HG02852 (cell line): ENCODE measurements around the gene ZNF195.
A peak's percentile ranks its signal among the peaks of the same experiment; 100 is the strongest.
"Not testable (repeated sequence)": the region's sequence is repeated elsewhere in the genome, so short reads cannot be mapped to it uniquely, and the experiment has no call there.

Experiments used
- ATAC-seq: cut with Tn5 transposase; IDR thresholded peaks from one replicate; pipeline ENCODE4 v1.9.1; 2021; ENCODE audit warnings: mild to moderate bottlenecking, moderate library complexity; ENCODE audit not compliant: unreplicated experiment

The ZNF195 gene

DNA sequence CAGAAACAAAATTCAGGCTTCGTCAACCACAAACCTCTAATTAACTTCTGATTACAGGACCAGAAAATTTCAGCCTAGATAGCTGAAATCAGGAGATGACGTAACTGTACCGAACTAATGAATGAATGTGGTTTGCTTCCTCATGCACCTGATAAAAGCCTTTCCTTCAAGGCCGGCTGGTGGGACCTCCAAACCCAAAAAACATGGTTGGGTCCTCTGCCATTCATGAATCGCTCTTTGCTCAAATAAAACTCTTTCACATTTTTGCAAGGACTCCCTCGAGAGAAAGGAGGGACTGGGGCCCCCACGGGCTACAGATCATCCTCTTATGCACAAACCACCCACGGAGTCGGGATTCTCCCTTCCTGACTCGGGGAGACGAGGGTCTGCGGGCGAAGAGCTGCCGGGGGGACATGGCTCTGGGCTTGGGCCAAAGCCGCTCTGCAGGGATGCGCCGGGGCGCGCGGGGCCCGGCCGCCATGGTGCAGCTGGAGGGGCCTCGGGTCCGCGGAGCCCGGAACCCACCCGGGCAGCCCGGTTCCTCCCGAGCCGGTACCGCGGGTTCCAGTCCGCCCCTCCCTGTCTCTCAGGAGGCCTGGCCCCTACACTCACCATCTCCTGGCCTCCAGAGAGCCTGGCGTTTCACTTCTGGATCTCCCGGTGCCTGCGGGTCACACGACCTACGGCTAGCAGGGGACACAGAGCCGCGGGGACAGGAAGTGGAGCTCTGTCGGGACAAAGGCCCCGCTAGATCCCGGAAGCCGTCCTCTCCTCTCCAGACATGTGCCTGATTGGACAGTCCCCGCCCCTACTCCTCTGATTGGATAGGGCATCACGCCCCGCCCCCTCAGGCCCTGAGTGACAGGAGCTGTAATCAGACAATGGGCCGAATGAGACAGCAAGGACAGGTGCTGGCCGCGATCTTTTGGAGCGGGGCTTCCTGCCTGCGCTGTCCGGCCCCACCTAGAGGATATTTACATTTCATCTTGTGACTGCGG lies at the start of gene ZNF195:
Gene ZNF195 (minus strand): TSS at position 721 of the 998 bp plus-strand sequence. CDS start 106 bp downstream, at position 615.
- ATAC-seq = peak; percentile 100

GRCh38 chr11:3428076-3428475 lies 49.1 kb upstream of the ZNF195 start:
- ATAC-seq = not testable (repeated sequence)

DNA sequence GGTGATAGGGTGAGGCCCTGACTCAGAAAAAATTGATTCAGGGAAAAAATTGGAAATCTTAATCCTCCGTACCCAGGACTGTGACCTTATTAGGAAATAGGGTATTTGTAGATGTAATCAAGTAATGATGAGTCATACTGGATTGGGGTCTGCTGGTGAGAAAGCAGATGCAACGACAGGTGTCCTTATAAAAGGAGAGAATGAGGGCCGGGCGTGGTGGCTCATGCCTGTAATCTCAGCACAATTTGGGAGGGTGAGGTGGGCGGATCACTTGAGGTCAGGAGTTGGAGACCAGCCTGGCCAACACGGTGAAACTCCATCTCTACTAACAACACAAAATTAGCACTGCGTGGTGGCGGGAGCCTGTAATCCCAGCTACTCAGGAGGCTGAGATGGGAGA lies 47.6 kb upstream of the ZNF195 start:
- not testable (repeated sequence) for ATAC-seq

DNA sequence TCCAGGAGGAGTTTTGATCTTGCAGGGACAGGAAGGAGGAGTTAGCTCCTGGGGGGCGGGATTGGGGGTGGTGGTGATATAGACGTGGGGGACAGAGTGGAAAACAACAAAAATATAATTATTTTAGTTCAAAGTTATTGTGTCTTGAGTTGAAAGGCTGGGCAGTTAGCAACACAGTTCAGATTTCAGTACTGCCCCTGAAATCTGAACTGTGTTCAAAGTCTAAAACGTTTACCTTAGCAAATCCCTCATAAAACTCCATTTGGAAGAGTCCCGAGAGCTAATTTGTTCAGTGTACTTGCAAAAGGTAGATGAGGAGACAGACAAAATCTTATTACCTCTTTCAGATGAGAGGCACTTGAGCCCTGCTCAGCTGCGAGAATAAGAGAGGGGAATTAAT lies 45.0 kb upstream of the ZNF195 start:
- ATAC-seq = not testable (repeated sequence)

GRCh38 chr11:3423138-3423731 lies 44.3 kb upstream of the ZNF195 start:
- ATAC-seq = not testable (repeated sequence)

- ATAC-seq = peak; percentile 93
These were observed 43.6 kb upstream of the ZNF195 start for GRCh38 chr11:3422380-3423137.

DNA sequence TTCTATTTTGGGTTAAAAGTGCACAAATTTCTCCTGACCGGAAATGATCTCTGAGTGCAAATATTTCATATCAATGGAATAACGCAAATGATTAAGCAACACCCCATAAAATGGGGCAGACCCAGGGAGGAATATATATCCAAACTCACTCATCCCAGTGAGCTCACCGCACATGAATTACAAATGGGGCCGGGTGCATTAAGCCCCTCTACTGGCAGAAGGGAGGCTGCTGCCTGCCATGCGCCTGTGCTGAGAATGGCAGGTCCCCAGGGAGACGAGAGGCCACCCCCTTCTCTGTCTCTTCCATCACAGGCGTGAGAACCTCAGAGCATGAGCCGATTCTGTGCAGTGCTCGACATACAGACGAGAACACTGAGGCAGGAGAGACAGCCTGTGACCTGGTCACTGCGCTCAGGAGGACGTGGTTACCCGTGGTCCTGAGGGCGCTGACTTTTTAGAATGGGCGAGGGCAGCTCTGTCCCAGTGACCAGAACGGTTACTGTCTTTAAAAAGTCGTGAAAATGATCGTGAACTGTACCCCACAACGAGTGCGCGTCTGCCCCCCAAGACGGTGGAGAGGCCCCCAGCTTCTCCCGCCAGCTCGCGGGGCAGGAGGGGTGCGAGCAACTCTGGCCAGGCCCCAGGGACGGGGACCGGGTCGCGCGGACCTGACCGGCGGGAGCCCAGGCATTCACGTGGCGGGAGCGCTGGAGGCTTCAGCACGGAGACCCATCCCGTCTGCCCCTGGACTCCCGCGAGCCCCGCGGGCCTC lies 42.8 kb upstream of the ZNF195 start:
- not testable (repeated sequence) for ATAC-seq

- not testable (repeated sequence) for ATAC-seq
These were observed 41.5 kb upstream of the ZNF195 start for GRCh38 chr11:3420281-3421042.

GRCh38 chr11:3419496-3419895 lies 40.5 kb upstream of the ZNF195 start:
- not testable (repeated sequence) for ATAC-seq

DNA sequence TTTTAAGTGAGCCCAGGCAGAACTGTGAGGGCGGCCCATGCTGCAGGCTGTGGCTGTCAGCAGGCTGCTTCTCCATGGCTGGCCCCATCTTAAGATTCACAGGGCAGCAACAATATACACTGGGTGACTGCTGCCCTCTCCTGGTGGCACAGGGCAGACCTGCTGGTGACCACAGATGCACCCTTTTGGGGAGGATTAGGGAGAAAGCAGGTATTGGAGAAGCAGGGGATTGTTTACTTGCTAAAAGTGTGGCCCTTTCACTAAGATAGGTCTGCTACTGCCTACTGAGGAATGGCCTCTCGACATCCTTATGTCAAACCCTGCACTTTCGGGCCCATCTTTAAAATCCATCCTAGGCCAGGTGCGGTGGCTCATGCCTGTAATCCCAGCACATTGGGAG lies 38.1 kb upstream of the ZNF195 start:
- ATAC-seq = not testable (repeated sequence)

GRCh38 chr11:3415301-3415700 lies 36.4 kb upstream of the ZNF195 start:
- not testable (repeated sequence) for ATAC-seq

GRCh38 chr11:3413666-3414065 lies 34.7 kb upstream of the ZNF195 start:
- ATAC-seq = not testable (repeated sequence)

- no peak for ATAC-seq
These were observed 33.9 kb upstream of the ZNF195 start for GRCh38 chr11:3412837-3413236.

DNA sequence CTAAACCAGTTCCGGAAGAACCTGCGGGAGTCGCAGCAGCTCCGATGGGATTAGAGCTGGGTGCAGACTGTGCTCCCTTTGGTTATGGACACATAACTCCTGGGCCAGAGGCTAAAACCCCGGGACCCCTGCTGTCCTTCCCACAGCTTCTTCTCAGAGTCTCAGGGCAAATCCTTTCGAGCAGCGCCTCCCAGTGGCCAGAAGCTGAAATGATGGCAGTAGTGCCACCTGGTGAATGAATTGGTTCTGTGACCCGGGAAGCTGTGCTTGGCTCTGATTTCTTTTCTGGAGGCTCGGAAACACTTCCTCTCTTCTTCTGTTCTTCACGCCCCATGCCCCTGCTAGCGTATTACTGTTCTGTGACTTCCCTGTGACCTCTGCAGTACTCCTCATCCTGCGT lies 29.8 kb upstream of the ZNF195 start:
- not testable (repeated sequence) for ATAC-seq

DNA sequence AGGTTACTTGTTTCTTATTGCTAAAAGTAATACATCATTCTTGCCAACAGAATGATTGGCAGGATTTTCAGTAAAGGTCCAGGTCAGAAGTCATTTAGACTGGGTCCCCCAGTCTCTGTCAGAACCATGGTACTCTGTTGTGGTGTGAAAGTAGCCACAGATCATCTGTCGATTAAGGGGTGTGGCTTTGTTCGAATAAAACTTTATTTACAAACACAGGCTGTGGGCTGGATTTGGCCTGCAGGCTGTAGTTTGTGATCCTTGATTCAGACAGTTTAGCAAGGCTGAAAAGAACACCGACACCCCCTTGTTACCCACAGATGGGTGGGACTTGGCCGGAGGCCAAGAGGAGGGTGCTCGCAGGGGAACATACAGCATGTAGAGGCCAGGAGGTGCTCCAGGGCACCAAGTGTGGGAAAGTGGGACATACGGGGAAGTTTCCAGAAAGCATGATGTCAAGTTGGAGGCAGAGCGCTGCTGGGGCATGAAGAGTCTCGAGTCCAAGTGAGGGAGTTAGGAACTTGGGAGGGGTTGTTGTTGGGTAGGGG lies 29.2 kb upstream of the ZNF195 start:
- not testable (repeated sequence) for ATAC-seq

GRCh38 chr11:3406937-3407336 lies 28.0 kb upstream of the ZNF195 start:
- not testable (repeated sequence) for ATAC-seq

DNA sequence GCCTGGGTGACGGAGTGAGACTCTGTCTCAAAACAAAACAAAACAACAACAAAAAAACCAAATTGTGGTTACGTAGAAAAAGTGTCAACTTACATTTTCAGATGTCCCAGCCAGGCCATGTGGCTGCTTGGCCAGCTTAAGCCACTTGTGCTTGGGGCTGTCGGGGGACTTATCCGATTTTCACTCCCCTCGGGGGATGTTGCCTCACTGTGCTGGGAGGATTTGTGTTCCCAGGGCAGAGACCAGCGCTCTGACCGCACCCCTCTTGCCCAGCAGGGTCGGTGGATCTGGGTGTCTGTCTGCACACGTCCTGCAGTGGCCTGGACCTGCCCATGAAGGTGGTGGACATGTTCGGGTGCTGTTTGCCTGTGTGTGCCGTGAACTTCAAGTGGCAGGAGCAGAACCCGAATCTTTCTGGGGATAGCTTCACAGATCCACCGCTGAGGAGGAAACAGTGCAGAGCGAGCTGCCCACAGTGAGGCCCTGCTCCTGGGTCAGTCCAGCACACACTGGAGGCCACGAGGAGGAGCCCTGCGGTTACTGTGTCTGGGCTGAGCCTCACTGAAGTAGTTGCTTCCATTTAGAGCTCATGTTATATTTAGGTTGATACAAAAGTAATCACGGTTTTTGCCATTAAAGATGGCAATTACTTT lies 27.4 kb upstream of the ZNF195 start:
- not testable (repeated sequence) for ATAC-seq

GRCh38 chr11:3404076-3404925 lies 25.4 kb upstream of the ZNF195 start:
- not testable (repeated sequence) for ATAC-seq
